Psoas muscle (tissue), 8 donors: ENCODE measurements around the gene BRD3. TPM values are rescaled to one million over a fixed set of nuclear protein-coding genes. Genes with fewer than 3 reads are reported as not detected.

Experiments used
- ATAC-seq, 4 donors: fragments of 200-7000 bp; cut with Tn5 transposase; one replicate each; pipeline ENCODE4 v1.9.1; 2020; ENCODE audit warnings: moderate library complexity in 3 of 4, mild to moderate bottlenecking in 2 of 4
- DNase-seq, 2 donors: peaks; one replicate each; pipeline ENCODE4 v3.0.0-alpha.2; 2020
- H3K27ac ChIP-seq: fragments of 200-600 bp; one replicate; pipeline ENCODE4 v1.8.0; 2022
- H3K27me3 ChIP-seq, 3 donors: fragments of 200-600 bp in 1 of 3; one replicate each; pipeline versions ENCODE4 v1.6.1 to v1.8.0; 2013 to 2022; ENCODE audit warnings: low read length in 2 of 3, mild to moderate bottlenecking in 2 of 3, moderate library complexity in 1 of 3; ENCODE audit not compliant: insufficient read depth in 3 of 3
- H3K36me3 ChIP-seq, 2 donors: fragments of 200-600 bp in 1 of 2; one replicate each; pipeline versions ENCODE4 v1.6.1 to v1.8.0; 2013 to 2022; ENCODE audit warnings: low read depth in 1 of 2, mild to moderate bottlenecking in 1 of 2, moderate library complexity in 1 of 2; ENCODE audit not compliant: insufficient read depth in 1 of 2
- H3K4me1 ChIP-seq: fragments of 200-600 bp; one replicate; pipeline ENCODE4 v1.8.0; 2022
- H3K4me3 ChIP-seq: fragments of 200-600 bp; one replicate; pipeline ENCODE4 v1.8.0; 2022; ENCODE audit warnings: mild to moderate bottlenecking
- H3K9me3 ChIP-seq: fragments of 200-600 bp; one replicate; pipeline ENCODE4 v1.8.0; 2022
- WGBS, 3 donors: extraction: QIAGEN DNeasy Blood & Tissue Kit; methylation state at CpG; one replicate each; pipeline versions ENCODE4 v1.1.6 to v1.1.7; 2013; 5-methylcytosine and 5-hydroxymethylcytosine counted together
- intact Hi-C, 2 donors: fragments of 100-400 bp; cut with DNase I; formaldehyde crosslinking; loops; one replicate each; pipeline versions ENCODE4 v1.11.0 to v1.14.2; 2022
- polyA plus RNA-seq, 3 donors: library from polyadenylated mRNA; stranded (reverse); fragments of 200-250 nt; gene quantifications; one replicate each; pipeline ENCODE4 v1.2.3, GENCODE V29; 2013
- total RNA-seq, 4 donors: library from RNA; stranded (reverse); fragmentation: NEBNext Ultra II Directional in 2 of 4; extraction: Animal tissue kit (Norgen Biotek cat#: 25700) in 2 of 4; gene quantifications; one replicate each; pipeline versions ENCODE4 v1.2.1 to v1.2.4, GENCODE V29; 2021 to 2023
- TF ChIP-seq, protein P1 (sequence below): fragments of 200-600 bp; IDR thresholded peaks from one replicate; pipeline ENCODE4 v1.8.0; 2022; ENCODE audit warnings: antibody characterized with exemption
- donor health status: healthy with polysubstance abuse.
- donor health status: DM: no; HTN: no; CAD: no; lungs with moderate emphysema.
- donor health status: Bipolar disorder and iron deficiency.
- donor health status: healthy.
- donor health status: DM: yes; HTN: yes; CAD: no.
- donor health status: DM: no; HTN: no; CAD: no.
- donor health status: DM: no; HTN: no; CAD: no.
- donor health status: DM: yes; HTN: yes; CAD: no.

The BRD3 gene
- total and polyA plus RNA-seq, 7 donors = 7.5 to 28.2 (median 21.7) TPM

DNA sequence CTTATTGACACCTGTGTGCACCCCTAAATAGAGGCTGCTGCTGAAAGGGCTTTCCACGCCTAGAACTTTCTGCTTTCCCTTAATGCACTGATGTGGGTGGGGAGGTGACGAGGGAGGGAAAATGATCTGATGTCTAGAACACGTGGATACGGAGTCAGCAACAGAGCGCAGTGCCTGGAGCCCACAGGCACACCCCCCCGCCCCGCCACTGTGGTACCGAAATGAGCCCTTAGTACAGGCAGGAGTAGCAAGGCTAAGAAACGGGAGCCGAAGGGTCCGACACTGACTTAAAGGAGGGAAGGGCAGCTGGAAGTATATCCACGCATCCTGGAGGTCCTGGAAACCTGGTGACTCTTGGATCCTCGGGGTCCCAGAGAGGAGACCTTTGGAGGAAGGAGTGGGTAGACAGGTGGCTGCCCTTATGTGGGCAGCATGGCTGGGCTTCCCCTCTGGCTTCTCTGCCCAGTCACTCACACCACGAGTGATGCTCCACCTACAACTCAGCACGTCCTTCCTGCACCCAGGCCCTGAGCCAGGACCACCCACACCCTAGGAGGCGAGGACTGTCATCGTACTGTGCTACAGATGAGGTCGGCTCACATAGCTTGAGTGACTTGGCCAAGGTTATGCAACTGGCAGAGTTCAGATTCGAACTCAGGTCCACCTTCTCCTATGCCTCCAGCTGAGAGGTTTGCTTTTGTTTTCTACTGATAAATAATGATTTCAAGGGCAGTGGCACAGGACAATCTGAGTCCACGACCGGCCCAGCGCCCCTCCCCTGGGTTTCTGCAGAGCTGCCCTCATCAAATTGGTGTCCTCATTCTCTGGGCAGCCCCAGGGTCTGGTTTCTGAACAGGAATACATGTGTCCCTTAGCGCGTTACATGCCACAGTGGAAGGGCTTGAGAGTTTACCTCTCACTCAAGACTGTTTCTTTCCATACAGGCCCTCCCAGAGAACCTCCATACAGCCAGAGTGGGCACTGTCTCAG, 71.0 kb downstream of the BRD3 start:
- 46 to 55% (median 54%) methylated on average over 24 of the region's 24 CpGs for WGBS, 3 donors
- intact Hi-C loops = loop anchor here in 1 of 2 donors (2.0 kb wide), 1 partner anchor 214 kb away; no protein-coding TSS in a partner anchor
- H3K27me3 ChIP-seq = peaks cover 0 to 43% (median 2%) of the 10 kb centered on the region in 3 donors
- H3K4me1 ChIP-seq = no peaks in the 10 kb centered on the region
- TF ChIP-seq, protein P1, sequence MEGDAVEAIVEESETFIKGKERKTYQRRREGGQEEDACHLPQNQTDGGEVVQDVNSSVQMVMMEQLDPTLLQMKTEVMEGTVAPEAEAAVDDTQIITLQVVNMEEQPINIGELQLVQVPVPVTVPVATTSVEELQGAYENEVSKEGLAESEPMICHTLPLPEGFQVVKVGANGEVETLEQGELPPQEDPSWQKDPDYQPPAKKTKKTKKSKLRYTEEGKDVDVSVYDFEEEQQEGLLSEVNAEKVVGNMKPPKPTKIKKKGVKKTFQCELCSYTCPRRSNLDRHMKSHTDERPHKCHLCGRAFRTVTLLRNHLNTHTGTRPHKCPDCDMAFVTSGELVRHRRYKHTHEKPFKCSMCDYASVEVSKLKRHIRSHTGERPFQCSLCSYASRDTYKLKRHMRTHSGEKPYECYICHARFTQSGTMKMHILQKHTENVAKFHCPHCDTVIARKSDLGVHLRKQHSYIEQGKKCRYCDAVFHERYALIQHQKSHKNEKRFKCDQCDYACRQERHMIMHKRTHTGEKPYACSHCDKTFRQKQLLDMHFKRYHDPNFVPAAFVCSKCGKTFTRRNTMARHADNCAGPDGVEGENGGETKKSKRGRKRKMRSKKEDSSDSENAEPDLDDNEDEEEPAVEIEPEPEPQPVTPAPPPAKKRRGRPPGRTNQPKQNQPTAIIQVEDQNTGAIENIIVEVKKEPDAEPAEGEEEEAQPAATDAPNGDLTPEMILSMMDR = no peak
- no peaks in the 10 kb centered on the region for H3K36me3 ChIP-seq
- H3K27ac ChIP-seq = no peak overlapping the region
- ATAC-seq = no peak
- DNase-seq = no peak
- no peaks in the 10 kb centered on the region for H3K9me3 ChIP-seq
- H3K4me3 ChIP-seq = no peak overlapping the region

DNA sequence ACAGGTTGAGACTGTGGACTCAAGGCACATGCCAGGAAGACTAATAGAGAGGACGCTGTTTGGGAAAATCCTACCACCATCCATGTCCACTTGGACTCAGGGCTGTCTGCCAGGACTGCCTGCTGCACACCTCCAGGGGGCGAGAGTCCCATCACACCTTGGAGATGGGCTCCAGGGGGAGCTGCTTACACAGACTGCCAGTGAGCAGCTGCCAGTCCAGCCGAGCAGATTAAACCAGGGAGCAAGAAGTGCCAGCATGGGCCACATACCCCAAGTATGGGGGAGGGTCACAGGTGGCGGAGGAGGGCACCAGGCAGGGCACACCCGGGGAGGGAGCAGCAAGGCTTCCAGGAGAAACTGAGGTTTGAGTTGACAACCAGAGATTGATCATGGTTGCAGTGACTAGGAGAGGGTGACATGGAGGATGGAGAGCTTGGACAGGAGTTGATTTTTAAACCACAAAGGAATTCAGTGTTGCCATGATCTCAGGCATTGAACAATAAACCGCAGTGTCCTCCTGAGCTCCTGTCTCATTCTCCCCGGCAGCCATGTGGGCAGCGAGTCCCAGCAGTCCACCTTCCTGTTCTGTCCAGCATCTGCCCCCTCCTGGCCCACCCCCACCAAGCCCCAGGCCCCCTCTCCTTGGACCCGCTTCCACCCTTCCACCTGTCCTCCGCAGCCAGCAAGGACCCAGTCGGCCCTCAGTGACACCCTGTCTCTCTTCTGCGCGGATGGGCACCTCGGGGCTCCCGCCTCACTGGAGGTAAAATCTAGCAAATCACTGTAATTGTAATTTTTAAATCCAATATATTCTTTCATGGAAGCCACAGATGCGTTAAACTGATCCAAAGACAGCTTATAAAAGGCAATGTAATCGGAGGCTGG, 72.6 kb downstream of the BRD3 start:
- DNase-seq (peak in 1 of 2 donors; percentile 37), ATAC-seq (no peak)
- H3K4me1 ChIP-seq = peaks cover 4% of the 10 kb centered on the region
- H3K4me3 ChIP-seq = no peak overlapping the region
- H3K36me3 ChIP-seq = no peaks in the 10 kb centered on the region
- intact Hi-C loops = loop anchor here in 1 of 2 donors (2.0 kb wide), 1 partner anchor 202 kb away; no protein-coding TSS in a partner anchor
- H3K9me3 ChIP-seq = no peaks in the 10 kb centered on the region
- WGBS, 3 donors = 50 to 59% (median 52%) methylated on average over 17 of the region's 17 CpGs
- peaks cover 0 to 57% (median 2%) of the 10 kb centered on the region in 3 donors for H3K27me3 ChIP-seq
- TF ChIP-seq, protein P1 = no peak
- H3K27ac ChIP-seq = no peak overlapping the region

DNA sequence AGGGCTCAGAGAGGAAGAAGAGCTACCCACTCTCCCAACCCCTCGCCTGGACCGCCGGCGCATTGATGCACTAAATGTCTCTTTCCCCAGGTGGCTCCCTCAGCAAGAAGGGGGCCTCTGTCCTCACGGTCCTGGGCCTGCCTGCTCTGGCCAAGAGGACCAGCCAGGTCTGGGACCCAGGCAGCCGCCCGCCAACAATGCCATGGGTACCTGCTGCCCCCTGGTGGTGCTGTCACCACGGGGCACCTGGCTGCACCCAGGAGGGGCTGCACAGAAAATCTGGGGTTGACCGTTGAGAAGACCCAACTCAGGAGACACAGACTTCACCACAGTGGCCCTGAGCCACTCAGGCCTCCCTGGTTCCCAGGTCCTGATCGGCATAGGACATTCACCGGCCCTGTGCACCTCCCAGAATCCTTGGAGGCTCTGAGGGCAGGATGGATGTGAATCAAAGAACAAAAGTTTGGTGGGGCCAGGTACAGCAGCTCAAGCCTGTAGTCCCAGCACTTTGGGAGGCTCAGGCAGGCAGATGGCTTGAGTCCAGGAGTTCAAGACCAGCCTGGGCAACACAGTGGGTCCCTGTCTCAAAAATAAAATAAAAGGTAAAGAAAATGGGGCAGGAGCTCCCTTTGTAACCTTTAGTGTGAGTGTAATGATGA, 73.3 kb downstream of the BRD3 start:
- Histone ChIP-seq H3K9me3 (no peaks in the 10 kb centered on the region), H3K27me3 (peaks cover 0 to 65% (median 4%) of the 10 kb centered on the region in 3 donors), H3K4me3 (no peak overlapping the region), H3K4me1 (peaks cover 4% of the 10 kb centered on the region), H3K36me3 (no peaks in the 10 kb centered on the region), H3K27ac (no peak overlapping the region)
- WGBS, 3 donors = 4 to 8% (median 8%) methylated on average over 11 of the region's 11 CpGs
- intact Hi-C loops = loop anchor here (1.0 to 5.0 kb wide), 3 partner anchors 108 to 202 kb away; no protein-coding TSS in a partner anchor
- TF ChIP-seq, protein P1 = peak; percentile 98
- ATAC-seq = peak; percentile 62 to 79 (median 76)
- peak; percentile 78 to 84 for DNase-seq

DNA sequence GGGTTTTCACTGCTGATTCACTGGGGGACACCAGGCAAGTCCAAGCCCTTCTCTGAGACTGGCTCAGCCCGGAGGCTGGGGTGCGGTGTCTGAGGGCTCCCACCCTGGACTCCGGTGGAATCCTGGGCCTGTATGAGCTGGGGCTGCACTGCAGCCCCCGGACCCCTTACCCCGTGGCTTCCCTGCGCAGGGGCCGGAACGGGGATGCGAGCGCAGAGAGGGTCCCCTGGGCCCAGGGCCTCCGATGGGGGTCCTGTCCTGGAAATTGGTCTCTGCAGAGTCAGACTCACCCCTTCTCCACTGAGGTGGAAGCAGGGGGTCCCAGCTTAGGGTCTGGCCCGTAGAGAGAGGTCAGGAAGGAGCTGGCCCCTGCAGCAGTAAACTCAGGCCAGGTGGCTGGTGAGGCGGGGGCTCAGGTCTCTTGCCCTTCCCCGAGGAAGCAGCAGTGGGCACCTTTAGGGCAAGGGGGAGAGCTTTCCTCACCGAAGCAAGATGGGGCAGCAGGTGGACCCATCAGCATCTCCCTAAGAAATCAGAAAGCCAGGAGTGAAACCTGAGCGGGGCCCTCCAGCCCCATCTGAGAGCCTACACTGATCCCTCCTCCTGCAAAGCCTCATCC, 74.1 kb downstream of the BRD3 start:
- ATAC-seq (no peak), DNase-seq (no peak)
- TF ChIP-seq, protein P1 = no peak
- peaks cover 0 to 65% (median 4%) of the 10 kb centered on the region in 3 donors for H3K27me3 ChIP-seq
- intact Hi-C loops = loop anchor here (1.0 to 5.0 kb wide), 3 partner anchors 109 to 201 kb away; no protein-coding TSS in a partner anchor
- H3K9me3 ChIP-seq = no peaks in the 10 kb centered on the region
- H3K36me3 ChIP-seq = no peaks in the 10 kb centered on the region
- peak overlapping the region; percentile 64 for H3K4me3 ChIP-seq
- peak overlapping the region; percentile 63 for H3K27ac ChIP-seq
- H3K4me1 ChIP-seq = peaks cover 4% of the 10 kb centered on the region
- 34 to 45% (median 34%) methylated on average over 16 of the region's 16 CpGs for WGBS, 3 donors
